Activated naive CD4-positive, alpha-beta T cell treated with anti-CD3 and anti-CD28 coated beads, Interleukin-2, amount 50 U/mL, for 24 hours (primary cell): ENCODE measurements around the gene CLMN.

ENCODE experiments used
- H3K27ac Mint-ChIP-seq: one replicate; pipeline ENCODE4 v1.8.0; 2021; ENCODE audit warnings: mild to moderate bottlenecking, mixed read lengths
- H3K27me3 Mint-ChIP-seq: one replicate; pipeline ENCODE4 v1.8.0; 2021; ENCODE audit warnings: mixed read lengths
- H3K36me3 Mint-ChIP-seq: one replicate; pipeline ENCODE4 v1.8.0; 2021; ENCODE audit warnings: mixed read lengths
- H3K4me1 Mint-ChIP-seq: one replicate; pipeline ENCODE4 v1.8.0; 2021; ENCODE audit warnings: mixed read lengths
- H3K4me3 Mint-ChIP-seq: one replicate; pipeline ENCODE4 v1.8.0; 2021; ENCODE audit warnings: mild to moderate bottlenecking, mixed read lengths
- H3K9me3 Mint-ChIP-seq: one replicate; pipeline ENCODE4 v1.8.0; 2021; ENCODE audit warnings: mixed read lengths

The CLMN gene

GRCh38 chr14:95163132-95163531, 156.6 kb downstream of the CLMN start:
- H3K4me1 Mint-ChIP-seq, result peaks cover 2% of the 10 kb centered on the region

GRCh38 chr14:95162641-95163040, 157.1 kb downstream of the CLMN start:
- H3K27me3 Mint-ChIP-seq, result no peaks in the 10 kb centered on the region
- peaks cover 5% of the 10 kb centered on the region for H3K4me1 Mint-ChIP-seq
- no peak overlapping the region for H3K4me3 Mint-ChIP-seq
- peaks cover 10% of the 10 kb centered on the region for H3K36me3 Mint-ChIP-seq
- no peak overlapping the region for H3K27ac Mint-ChIP-seq
- peaks cover 6% of the 10 kb centered on the region for H3K9me3 Mint-ChIP-seq

More at GRCh38 chr14:95163132-95163531, 156.6 kb downstream of the CLMN start:
- no peak overlapping the region for H3K27ac Mint-ChIP-seq
- H3K4me3 Mint-ChIP-seq, result no peak overlapping the region
- no peaks in the 10 kb centered on the region for H3K27me3 Mint-ChIP-seq
- peaks cover 6% of the 10 kb centered on the region for H3K9me3 Mint-ChIP-seq
- peaks cover 12% of the 10 kb centered on the region for H3K36me3 Mint-ChIP-seq

- H3K4me3 Mint-ChIP-seq, result peak within 1 kb of the TSS; percentile 96
- H3K4me1 Mint-ChIP-seq, result peaks cover 41% of the 10 kb centered on the region
- H3K9me3 Mint-ChIP-seq, result no peaks in the 10 kb centered on the region
- no peaks in the 10 kb centered on the region for H3K27me3 Mint-ChIP-seq
- H3K36me3 Mint-ChIP-seq, result peaks cover 3% of the 10 kb centered on the region
- peak within 1 kb of the TSS; percentile 99 for H3K27ac Mint-ChIP-seq
Observed at GRCh38 chr14:95157327-95158189, 162.2 kb downstream of the CLMN start, which contains the start of gene DICER1. Gene DICER1 (minus strand): TSS chr14:95157529. CDS start chr14:95133458, 24,071 bp downstream.

- peaks cover 47% of the 10 kb centered on the region for H3K4me1 Mint-ChIP-seq
- H3K36me3 Mint-ChIP-seq, result peaks cover 3% of the 10 kb centered on the region
Observed at GRCh38 chr14:95157048-95157326, 162.7 kb downstream of the CLMN start.

GRCh38 chr14:95156161-95157047, 163.3 kb downstream of the CLMN start:
- H3K4me1 Mint-ChIP-seq, result peaks cover 53% of the 10 kb centered on the region
- peak overlapping the region; percentile 91 for H3K4me3 Mint-ChIP-seq

More at GRCh38 chr14:95157048-95157326, 162.7 kb downstream of the CLMN start:
- H3K9me3 Mint-ChIP-seq, result no peaks in the 10 kb centered on the region
- no peaks in the 10 kb centered on the region for H3K27me3 Mint-ChIP-seq
- H3K27ac Mint-ChIP-seq, result no peak overlapping the region
- peak overlapping the region; percentile 96 for H3K4me3 Mint-ChIP-seq

GRCh38 chr14:95155045-95155444, 164.7 kb downstream of the CLMN start:
- Mint-ChIP-seq H3K36me3 (peaks cover 3% of the 10 kb centered on the region), H3K4me1 (peaks cover 66% of the 10 kb centered on the region), H3K9me3 (no peaks in the 10 kb centered on the region), H3K4me3 (peak overlapping the region; percentile 91), H3K27ac (peak overlapping the region; percentile 86), H3K27me3 (no peaks in the 10 kb centered on the region)

More at GRCh38 chr14:95156161-95157047, 163.3 kb downstream of the CLMN start:
- Mint-ChIP-seq H3K27ac (peak overlapping the region; percentile 80), H3K9me3 (no peaks in the 10 kb centered on the region), H3K36me3 (peaks cover 3% of the 10 kb centered on the region), H3K27me3 (no peaks in the 10 kb centered on the region)

- Mint-ChIP-seq H3K4me3 (peak overlapping the region; percentile 91), H3K27me3 (no peaks in the 10 kb centered on the region), H3K9me3 (no peaks in the 10 kb centered on the region), H3K36me3 (peaks cover 3% of the 10 kb centered on the region), H3K27ac (peak overlapping the region; percentile 48), H3K4me1 (peaks cover 78% of the 10 kb centered on the region)
Observed at GRCh38 chr14:95153866-95154265, 165.8 kb downstream of the CLMN start.

- Mint-ChIP-seq H3K4me3 (no peak overlapping the region), H3K27me3 (no peaks in the 10 kb centered on the region), H3K27ac (no peak overlapping the region), H3K9me3 (no peaks in the 10 kb centered on the region), H3K4me1 (peaks cover 93% of the 10 kb centered on the region), H3K36me3 (peaks cover 9% of the 10 kb centered on the region)
Observed at GRCh38 chr14:95151561-95151960, 168.1 kb downstream of the CLMN start.

- Mint-ChIP-seq H3K36me3 (peaks cover 14% of the 10 kb centered on the region), H3K4me1 (peaks cover 95% of the 10 kb centered on the region), H3K27ac (no peak overlapping the region), H3K27me3 (no peaks in the 10 kb centered on the region), H3K4me3 (no peak overlapping the region), H3K9me3 (no peaks in the 10 kb centered on the region)
Observed at GRCh38 chr14:95150910-95151309, 168.8 kb downstream of the CLMN start.

GRCh38 chr14:95149441-95149840, 170.3 kb downstream of the CLMN start:
- Mint-ChIP-seq H3K9me3 (peaks cover 7% of the 10 kb centered on the region), H3K27ac (no peak overlapping the region), H3K4me3 (no peak overlapping the region), H3K36me3 (peaks cover 22% of the 10 kb centered on the region), H3K4me1 (peaks cover 91% of the 10 kb centered on the region), H3K27me3 (no peaks in the 10 kb centered on the region)

GRCh38 chr14:95147597-95147996, 172.1 kb downstream of the CLMN start:
- peaks cover 94% of the 10 kb centered on the region for H3K4me1 Mint-ChIP-seq
- H3K9me3 Mint-ChIP-seq, result peaks cover 7% of the 10 kb centered on the region
- no peaks in the 10 kb centered on the region for H3K27me3 Mint-ChIP-seq
- H3K36me3 Mint-ChIP-seq, result peaks cover 20% of the 10 kb centered on the region
- no peak overlapping the region for H3K4me3 Mint-ChIP-seq
- no peak overlapping the region for H3K27ac Mint-ChIP-seq

- Mint-ChIP-seq H3K9me3 (peaks cover 7% of the 10 kb centered on the region), H3K4me3 (no peak overlapping the region), H3K36me3 (peaks cover 20% of the 10 kb centered on the region), H3K27ac (no peak overlapping the region), H3K4me1 (peaks cover 88% of the 10 kb centered on the region), H3K27me3 (no peaks in the 10 kb centered on the region)
Observed at GRCh38 chr14:95146079-95146771, 173.5 kb downstream of the CLMN start.

- Mint-ChIP-seq H3K4me1 (peaks cover 84% of the 10 kb centered on the region), H3K27me3 (no peaks in the 10 kb centered on the region), H3K4me3 (peak overlapping the region; percentile 8), H3K36me3 (peaks cover 20% of the 10 kb centered on the region), H3K27ac (no peak overlapping the region), H3K9me3 (peaks cover 7% of the 10 kb centered on the region)
Observed at GRCh38 chr14:95144849-95145248, 174.9 kb downstream of the CLMN start.

GRCh38 chr14:95143808-95144620, 175.7 kb downstream of the CLMN start:
- Mint-ChIP-seq H3K4me1 (peaks cover 84% of the 10 kb centered on the region), H3K4me3 (no peak overlapping the region), H3K27ac (no peak overlapping the region), H3K9me3 (peaks cover 7% of the 10 kb centered on the region), H3K36me3 (peaks cover 20% of the 10 kb centered on the region), H3K27me3 (no peaks in the 10 kb centered on the region)

- no peaks in the 10 kb centered on the region for H3K27me3 Mint-ChIP-seq
- no peak overlapping the region for H3K4me3 Mint-ChIP-seq
- peaks cover 83% of the 10 kb centered on the region for H3K4me1 Mint-ChIP-seq
- no peak overlapping the region for H3K27ac Mint-ChIP-seq
- H3K36me3 Mint-ChIP-seq, result peaks cover 16% of the 10 kb centered on the region
- H3K9me3 Mint-ChIP-seq, result peaks cover 7% of the 10 kb centered on the region
Observed at GRCh38 chr14:95142208-95142607, 177.5 kb downstream of the CLMN start.
